ENCODE data around the gene TOMT. TPM values are rescaled to one million over a fixed set of nuclear protein-coding genes. Genes with fewer than 3 reads are reported as not detected.

TOMT gene
- total and polyA plus RNA-seq, 2 of the 13 experiments (the other 11 are each of a cell fraction or from before 2014, with no cell fraction given) = not detected

- TF ChIP-seq ZNF574 (CRISPR knock-in tag; IDR thresholded peaks at IDR 0.05) = peak; percentile 69
- no peak for TF ChIP-seq ZNF556 (CRISPR knock-in tag; IDR thresholded peaks at IDR 0.05; ENCODE audit: borderline replicate concordance)
- no peak for TF ChIP-seq ZBTB7A (CRISPR knock-in tag; IDR thresholded peaks at IDR 0.05)
- 0 out of 2 replicates have a peak, but pooled peaks have one; percentile 56 for TF ChIP-seq ZNF567 (CRISPR knock-in tag; IDR thresholded peaks at IDR 0.05; ENCODE audit: borderline replicate concordance)
- peak; percentile 47; the same call in 1 of the 2 replicates for TF ChIP-seq ZNF670 (CRISPR knock-in tag; IDR thresholded peaks at IDR 0.05; ENCODE audit: borderline replicate concordance)
- peak; percentile 86 for TF ChIP-seq ASH2L (IDR thresholded peaks at IDR 0.05; ENCODE audit: insufficient read length, low read depth, low read length)
- peak; percentile 56; the same call in 1 of the 2 replicates for TF ChIP-seq PHF21A (CRISPR knock-in tag; IDR thresholded peaks at IDR 0.05)
- TF ChIP-seq ZNF280B (CRISPR knock-in tag; IDR thresholded peaks at IDR 0.05; ENCODE audit: borderline replicate concordance) = peak; percentile 11; the same call in 1 of the 2 replicates
- peak; percentile 88 for TF ChIP-seq POLR2G (IDR thresholded peaks at IDR 0.05; ENCODE audit: low read depth, low read length)
- TF ChIP-seq ZNF720 (CRISPR knock-in tag; IDR thresholded peaks at IDR 0.05) = 0 out of 2 replicates have a peak, but pooled peaks have one; percentile 38
- no peak for TF ChIP-seq SOX13 (IDR thresholded peaks at IDR 0.05)
- 0 out of 4 replicates have a peak, but pooled peaks of 1 of the 2 experiments have one; percentile 19 for TF ChIP-seq SOX13 (CRISPR knock-in tag; conservative IDR thresholded peaks at IDR 0.05 in 1 of 2, IDR thresholded peaks at IDR 0.05 in 1 of 2)
- TF ChIP-seq E2F1 (CRISPR knock-in tag; IDR thresholded peaks at IDR 0.05) = peak; percentile 40; the same call in 1 of the 2 replicates
- no peak for TF ChIP-seq PAWR (CRISPR knock-in tag; IDR thresholded peaks at IDR 0.05; ENCODE audit: borderline replicate concordance)
- TF ChIP-seq ZNF788 (CRISPR knock-in tag; IDR thresholded peaks at IDR 0.05; ENCODE audit: borderline replicate concordance) = peak; percentile 58; the same call in 1 of the 2 replicates
- no peak for TF ChIP-seq NR2F6 (IDR thresholded peaks at IDR 0.05)
- TF ChIP-seq NR2F6 (CRISPR knock-in tag; IDR thresholded peaks at IDR 0.05) = no peak
- peak; percentile 51 for TF ChIP-seq MYC (CRISPR knock-in tag; IDR thresholded peaks at IDR 0.05; ENCODE audit: borderline replicate concordance)
- 0 out of 2 replicates have a peak, but pooled peaks have one; percentile 18 for TF ChIP-seq PRDM10 (CRISPR knock-in tag; IDR thresholded peaks at IDR 0.05; ENCODE audit: low read depth)
Observed at GRCh38 chr11:72102946-72103753, 2.6 kb upstream of the TOMT start, which contains the start of gene LAMTOR1 (continued).

All from HepG2 (cell line).